ENCODE data around the gene ARID4A. TPM values are rescaled to one million over a fixed set of nuclear protein-coding genes. Genes with fewer than 3 reads are reported as not detected.

ARID4A gene
- total RNA-seq, 1 donor from 2014 or later, result 8.6 TPM

DNA sequence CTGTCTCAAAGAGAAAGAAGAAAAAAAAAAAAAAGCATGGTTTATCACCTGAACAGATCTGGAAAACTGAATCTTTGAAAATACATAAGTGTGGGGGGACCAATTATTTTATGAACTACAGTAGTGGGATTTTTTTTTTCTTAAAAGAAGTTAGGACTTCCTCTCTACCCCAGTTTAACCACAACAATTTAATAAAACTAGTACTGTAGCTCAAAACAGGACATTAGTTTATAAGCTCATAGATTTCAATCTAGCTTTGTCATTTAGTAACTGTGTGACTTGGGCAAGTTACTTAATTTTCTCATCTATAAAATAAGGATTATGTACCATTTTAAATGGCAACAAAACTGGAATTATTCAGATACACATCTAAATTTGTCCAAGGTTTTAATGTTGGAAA lies 23.5 kb upstream of the ARID4A start:
- TF ChIP-seq, protein P1, sequence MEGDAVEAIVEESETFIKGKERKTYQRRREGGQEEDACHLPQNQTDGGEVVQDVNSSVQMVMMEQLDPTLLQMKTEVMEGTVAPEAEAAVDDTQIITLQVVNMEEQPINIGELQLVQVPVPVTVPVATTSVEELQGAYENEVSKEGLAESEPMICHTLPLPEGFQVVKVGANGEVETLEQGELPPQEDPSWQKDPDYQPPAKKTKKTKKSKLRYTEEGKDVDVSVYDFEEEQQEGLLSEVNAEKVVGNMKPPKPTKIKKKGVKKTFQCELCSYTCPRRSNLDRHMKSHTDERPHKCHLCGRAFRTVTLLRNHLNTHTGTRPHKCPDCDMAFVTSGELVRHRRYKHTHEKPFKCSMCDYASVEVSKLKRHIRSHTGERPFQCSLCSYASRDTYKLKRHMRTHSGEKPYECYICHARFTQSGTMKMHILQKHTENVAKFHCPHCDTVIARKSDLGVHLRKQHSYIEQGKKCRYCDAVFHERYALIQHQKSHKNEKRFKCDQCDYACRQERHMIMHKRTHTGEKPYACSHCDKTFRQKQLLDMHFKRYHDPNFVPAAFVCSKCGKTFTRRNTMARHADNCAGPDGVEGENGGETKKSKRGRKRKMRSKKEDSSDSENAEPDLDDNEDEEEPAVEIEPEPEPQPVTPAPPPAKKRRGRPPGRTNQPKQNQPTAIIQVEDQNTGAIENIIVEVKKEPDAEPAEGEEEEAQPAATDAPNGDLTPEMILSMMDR (conservative IDR thresholded peaks at IDR 0.05; ENCODE audit: low read depth, low read length), result no peak
- no peak for DNase-seq (ENCODE audit: low read depth)
- H3K4me3 ChIP-seq (ENCODE audit: low read depth, low read length), result no peak overlapping the region

DNA sequence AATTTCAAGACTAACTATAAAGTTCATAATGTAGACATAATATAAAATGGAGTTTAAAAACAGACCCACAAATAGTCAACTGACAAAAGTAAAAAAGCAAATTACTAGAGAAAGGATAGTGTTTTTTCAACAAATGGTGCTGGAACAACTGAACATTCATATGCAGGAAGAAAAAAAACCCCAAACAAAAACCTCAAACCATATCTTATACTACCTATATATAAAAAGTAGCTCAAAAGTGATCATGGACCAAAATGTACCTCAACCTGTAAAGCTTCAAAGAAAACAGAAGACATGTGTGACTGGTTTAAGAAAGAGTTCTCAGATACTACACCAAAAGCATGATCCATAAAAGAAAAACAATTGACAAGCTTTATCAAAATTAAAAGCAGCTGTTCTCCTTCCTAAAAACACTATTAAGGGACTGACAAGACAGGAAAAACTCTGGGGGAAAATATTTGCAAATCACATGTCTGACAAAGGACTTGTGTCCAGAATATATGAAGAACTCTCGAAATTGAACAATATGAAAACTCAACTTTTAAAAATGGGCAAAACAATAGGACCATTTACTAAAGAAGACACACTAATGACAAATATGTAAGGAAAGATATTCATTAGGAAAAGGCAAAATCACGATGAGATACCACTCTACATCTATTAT lies 22.7 kb upstream of the ARID4A start:
- no peak overlapping the region for H3K4me3 ChIP-seq (ENCODE audit: low read depth, low read length)
- TF ChIP-seq, protein P1 (conservative IDR thresholded peaks at IDR 0.05; ENCODE audit: low read depth, low read length), result no peak
- no peak for DNase-seq (ENCODE audit: low read depth)

GRCh38 chr14:58276208-58276607 lies 22.1 kb upstream of the ARID4A start:
- no peak for DNase-seq (ENCODE audit: low read depth)
- TF ChIP-seq, protein P1 (conservative IDR thresholded peaks at IDR 0.05; ENCODE audit: low read depth, low read length), result no peak

GRCh38 chr14:58278177-58278576 lies 20.2 kb upstream of the ARID4A start:
- H3K4me3 ChIP-seq (ENCODE audit: low read depth, low read length), result no peak overlapping the region
- TF ChIP-seq, protein P1 (conservative IDR thresholded peaks at IDR 0.05; ENCODE audit: low read depth, low read length), result no peak
- DNase-seq (ENCODE audit: low read depth), result no peak

More at GRCh38 chr14:58276208-58276607, 22.1 kb upstream of the ARID4A start:
- H3K4me3 ChIP-seq (ENCODE audit: low read depth, low read length), result no peak overlapping the region

GRCh38 chr14:58280954-58281787 lies 17.2 kb upstream of the ARID4A start:
- TF ChIP-seq, protein P1 (conservative IDR thresholded peaks at IDR 0.05; ENCODE audit: low read depth, low read length), result no peak
- peak overlapping the region; percentile 15 for H3K4me3 ChIP-seq (ENCODE audit: low read depth, low read length)

DNA sequence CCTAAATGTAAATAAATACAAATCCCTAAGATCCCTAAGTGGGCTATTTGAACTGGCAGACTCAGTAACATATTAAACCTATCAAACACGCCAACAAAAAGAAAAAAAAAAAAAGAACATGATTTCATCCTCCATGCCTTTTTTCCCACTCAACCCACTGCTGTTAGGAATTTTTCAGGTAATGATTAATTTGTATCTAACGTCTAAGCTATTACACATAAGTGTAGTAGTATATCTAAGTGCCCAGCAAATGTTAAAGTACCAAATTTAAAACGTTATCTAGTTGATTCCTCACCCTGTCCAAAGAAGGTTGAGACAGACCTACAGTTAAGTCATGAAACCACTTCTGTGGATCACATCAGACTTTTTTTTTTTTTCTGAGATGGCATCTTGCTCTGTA lies 16.4 kb upstream of the ARID4A start:
- peak overlapping the region; percentile 24 for H3K4me3 ChIP-seq (ENCODE audit: low read depth, low read length)
- peak; percentile 91 for DNase-seq (ENCODE audit: low read depth)
- TF ChIP-seq, protein P1 (conservative IDR thresholded peaks at IDR 0.05; ENCODE audit: low read depth, low read length), result no peak

More at GRCh38 chr14:58280954-58281787, 17.2 kb upstream of the ARID4A start:
- DNase-seq (ENCODE audit: low read depth), result peak; percentile 98
